A673 (cell line): Measurements from ENCODE around the gene CEP78. TPM values are rescaled to one million over a fixed set of nuclear protein-coding genes. Genes with fewer than 3 reads are reported as not detected.
"Not testable (repeated sequence)": the region's sequence is repeated elsewhere in the genome, so short reads cannot be mapped to it uniquely, and the experiment has no call there.

Experiments used
- BruUV-seq: library from RNA; stranded (reverse); fragments of 400-500 nt; replicated peaks from 2 replicates; lab custom pipeline; 2021; lab: Mats Ljungman, UMichigan
- CTCF ChIA-PET: fragments of 300-600 bp; sonication (Branson Sonifier 250); formaldehyde crosslinking; loops from one replicate; lab custom pipeline; 2022; ENCODE audit warnings: antibody characterized with exemption; lab: Charles Lee
- POLR2A ChIA-PET: fragments of 300-600 bp; sonication (Branson Sonifier 250); formaldehyde crosslinking; loops from one replicate; lab custom pipeline; 2022; ENCODE audit warnings: antibody characterized with exemption; ENCODE audit not compliant: low non-redundant PET; lab: Charles Lee
- DNase-seq: peaks from one replicate; pipeline ENCODE4 v3.0.0-alpha.2; 2015; ENCODE audit warnings: low spot score
- H3K27ac ChIP-seq: fragments of 200-600 bp; sonication (generic); 2 replicates; pipeline ENCODE4 v1.5.1; 2016; ENCODE audit warnings: mixed run types, low read depth, mild to moderate bottlenecking, mixed read lengths, antibody characterized with exemption, low read length; ENCODE audit not compliant: poor library complexity, severe bottlenecking
- H3K27me3 ChIP-seq: fragments of 200-600 bp; sonication (generic); replicated peaks from 2 replicates; pipeline ENCODE4 v1.6.1; 2017; ENCODE audit warnings: mixed run types, low read depth, mild to moderate bottlenecking, mixed read lengths, antibody characterized with exemption, low read length; ENCODE audit not compliant: insufficient read depth, poor library complexity
- H3K36me3 ChIP-seq: fragments of 200-600 bp; sonication (generic); 2 replicates; pipeline ENCODE4 v1.6.1; 2016; ENCODE audit warnings: mixed run types, mild to moderate bottlenecking, mixed read lengths, antibody characterized with exemption, low read length; ENCODE audit not compliant: insufficient read depth, poor library complexity, severe bottlenecking
- H3K4me1 ChIP-seq: fragments of 200-600 bp; sonication (generic); 2 replicates; pipeline ENCODE4 v1.6.1; 2017; ENCODE audit warnings: mixed run types, mild to moderate bottlenecking, mixed read lengths, antibody characterized with exemption, low read length; ENCODE audit not compliant: insufficient read depth, poor library complexity, severe bottlenecking
- H3K4me3 ChIP-seq: fragments of 200-600 bp; sonication (generic); 2 replicates; pipeline ENCODE4 v1.5.1; 2016; ENCODE audit warnings: low read depth, mixed run types, mild to moderate bottlenecking, mixed read lengths, low read length; ENCODE audit not compliant: poor library complexity, severe bottlenecking
- H3K9me3 ChIP-seq: fragments of 200-600 bp; sonication (generic); 2 replicates; pipeline ENCODE4 v1.6.1; 2016; ENCODE audit warnings: mixed run types, low read depth, mild to moderate bottlenecking, mixed read lengths, antibody characterized with exemption, low read length; ENCODE audit not compliant: poor library complexity, severe bottlenecking
- CTCF ChIP-seq: fragments of 300-800, 200-600 bp; sonication (generic); conservative IDR thresholded peaks from 2 replicates; pipeline ENCODE4 v1.5.1; 2017; ENCODE audit warnings: low read depth, mild to moderate bottlenecking, antibody characterized with exemption, low read length, moderate library complexity, mixed read lengths
- EZH2 ChIP-seq: fragments of 200-600 bp; sonication (generic); IDR thresholded peaks from 2 replicates; pipeline ENCODE4 v1.6.1; 2017; ENCODE audit warnings: borderline replicate concordance, low read depth, mild to moderate bottlenecking, mixed read lengths, antibody characterized with exemption, low read length; ENCODE audit not compliant: poor library complexity, severe bottlenecking
- intact Hi-C: fragments of 100-400 bp; cut with micrococcal nuclease; formaldehyde crosslinking; loops from one replicate; pipeline ENCODE4 v1.10.0; 2022; ENCODE audit not compliant: unreplicated experiment
- total RNA-seq: library from RNA; stranded (reverse); gene quantifications from 2 replicates; pipeline ENCODE4 v1.2.3, GENCODE V29; 2021

The CEP78 gene
- total RNA-seq, 1 experiment from 2014 or later: 65.9 TPM

GRCh38 chr9:78278177-78278777 is 42.4 kb downstream of the CEP78 start:
- Histone ChIP-seq H3K27me3 (no peaks in the 10 kb centered on the region), H3K4me1 (peaks cover 7% of the 10 kb centered on the region), H3K4me3 (no peak overlapping the region), H3K27ac (no peak overlapping the region), H3K36me3 (no peaks in the 10 kb centered on the region), H3K9me3 (no peaks in the 10 kb centered on the region)
- POLR2A ChIA-PET: interaction anchor here (1.0 kb wide), 1 partner anchor 19 kb away, joined by 4 read pairs; the partner anchor contains the start of gene PSAT1
- no TSS peak for BruUV-seq
- DNase-seq: no peak
- CTCF ChIA-PET: no interaction called here
- intact Hi-C loops: no loop called here
- no peak for TF ChIP-seq EZH2
- no peak for TF ChIP-seq CTCF

- Histone ChIP-seq H3K4me1 (peaks cover 7% of the 10 kb centered on the region), H3K27me3 (no peaks in the 10 kb centered on the region), H3K4me3 (no peak overlapping the region), H3K27ac (no peak overlapping the region), H3K9me3 (no peaks in the 10 kb centered on the region), H3K36me3 (no peaks in the 10 kb centered on the region)
- no peak for DNase-seq
- BruUV-seq: no TSS peak
- intact Hi-C loops: no loop called here
- CTCF ChIA-PET: no interaction called here
- TF ChIP-seq EZH2 (no peak), CTCF (no peak)
- POLR2A ChIA-PET: interaction anchor here (0.6 to 1.0 kb wide), 2 partner anchors 18 to 40 kb away, joined by 3 to 4 read pairs; partner anchors contain the start of gene PSAT1
Observed at GRCh38 chr9:78278801-78279200, 42.9 kb downstream of the CEP78 start.

GRCh38 chr9:78280982-78281668 is 45.2 kb downstream of the CEP78 start:
- TF ChIP-seq CTCF (no peak), EZH2 (no peak)
- CTCF ChIA-PET: no interaction called here
- no peak overlapping the region for H3K4me3 ChIP-seq
- no peak overlapping the region for H3K27ac ChIP-seq
- peaks cover 7% of the 10 kb centered on the region for H3K4me1 ChIP-seq
- H3K36me3 ChIP-seq: no peaks in the 10 kb centered on the region
- DNase-seq: peak; percentile 23
- H3K27me3 ChIP-seq: no peaks in the 10 kb centered on the region
- intact Hi-C loops: no loop called here
- no TSS peak for BruUV-seq
- H3K9me3 ChIP-seq: no peaks in the 10 kb centered on the region
- POLR2A ChIA-PET: no interaction called here

- H3K27me3 ChIP-seq, H3K4me3 ChIP-seq, DNase-seq, H3K9me3 ChIP-seq, H3K36me3 ChIP-seq, CTCF ChIA-PET, BruUV-seq, intact Hi-C loops, H3K4me1 ChIP-seq, H3K27ac ChIP-seq: not testable (repeated sequence)
- POLR2A ChIA-PET: interaction anchor here (1.5 kb wide), 1 partner anchor 13 kb away, joined by 6 read pairs; the partner anchor contains the start of gene PSAT1
Observed at GRCh38 chr9:78284181-78284580, 48.3 kb downstream of the CEP78 start.
